HG02970 (cell line): ENCODE results near the gene DDX6.
"Not testable (repeated sequence)": the region's sequence is repeated elsewhere in the genome, so short reads cannot be mapped to it uniquely, and the experiment has no call there.

Experiments used
- ATAC-seq: cut with Tn5 transposase; IDR thresholded peaks from one replicate; pipeline ENCODE4 v1.9.1; 2021; ENCODE audit warnings: mild to moderate bottlenecking, moderate library complexity, moderate number of reproducible peaks; ENCODE audit not compliant: unreplicated experiment, low FRiP score

Gene DDX6

GRCh38 chr11:118748056-118748455 lies 42.9 kb downstream of the DDX6 start:
- ATAC-seq: no peak

- ATAC-seq: no peak
Observed at GRCh38 chr11:118746988-118747585, 43.9 kb downstream of the DDX6 start.

- ATAC-seq: no peak
Observed at GRCh38 chr11:118744046-118744445, 46.9 kb downstream of the DDX6 start.

GRCh38 chr11:118742304-118742703 lies 48.7 kb downstream of the DDX6 start:
- no peak for ATAC-seq

- no peak for ATAC-seq
Observed at GRCh38 chr11:118740892-118741291, 50.1 kb downstream of the DDX6 start.

- ATAC-seq: no peak
Observed at GRCh38 chr11:118735203-118735602, 55.8 kb downstream of the DDX6 start.

- ATAC-seq: no peak
Observed at GRCh38 chr11:118734031-118734430, 56.9 kb downstream of the DDX6 start.

GRCh38 chr11:118729753-118730152 lies 61.2 kb downstream of the DDX6 start:
- not testable (repeated sequence) for ATAC-seq

- ATAC-seq: not testable (repeated sequence)
Observed at GRCh38 chr11:118728112-118728511, 62.9 kb downstream of the DDX6 start.

- not testable (repeated sequence) for ATAC-seq
Observed at GRCh38 chr11:118727721-118728066, 63.3 kb downstream of the DDX6 start.

GRCh38 chr11:118727001-118727720 lies 63.8 kb downstream of the DDX6 start:
- not testable (repeated sequence) for ATAC-seq

GRCh38 chr11:118721478-118722015 lies 69.4 kb downstream of the DDX6 start:
- ATAC-seq: not testable (repeated sequence)

GRCh38 chr11:118720740-118721139 lies 70.2 kb downstream of the DDX6 start:
- not testable (repeated sequence) for ATAC-seq

- ATAC-seq: not testable (repeated sequence)
Observed at GRCh38 chr11:118720078-118720477, 70.9 kb downstream of the DDX6 start.

- not testable (repeated sequence) for ATAC-seq
Observed at GRCh38 chr11:118718562-118718961, 72.4 kb downstream of the DDX6 start.

- not testable (repeated sequence) for ATAC-seq
Observed at GRCh38 chr11:118717733-118718132, 73.2 kb downstream of the DDX6 start.

GRCh38 chr11:118717221-118717620 lies 73.7 kb downstream of the DDX6 start:
- not testable (repeated sequence) for ATAC-seq

- no peak for ATAC-seq
Observed at GRCh38 chr11:118715837-118716260, 75.1 kb downstream of the DDX6 start.

- ATAC-seq: no peak
Observed at GRCh38 chr11:118715245-118715831, 75.6 kb downstream of the DDX6 start.

- no peak for ATAC-seq
Observed at GRCh38 chr11:118714816-118715215, 76.1 kb downstream of the DDX6 start.

GRCh38 chr11:118714416-118714815 lies 76.5 kb downstream of the DDX6 start:
- ATAC-seq: not testable (repeated sequence)
